SJCRH30 (cell line): ENCODE data around the gene DDX20. TPM values are rescaled to one million over a fixed set of nuclear protein-coding genes. Genes with fewer than 3 reads are reported as not detected.

ENCODE experiments used
- DNase-seq, 2 experiments: peaks; one replicate each; pipeline ENCODE4 v3.0.0-alpha.2; 2015 to 2020
- H3K27ac ChIP-seq: fragments of 250-450 bp; sonication (Bioruptor Pico); 2 replicates; pipeline ENCODE4 v1.5.1; 2020; ENCODE audit warnings: mild to moderate bottlenecking, moderate library complexity
- H3K27me3 ChIP-seq: fragments of 250-450 bp; sonication (Bioruptor Pico); 2 replicates; pipeline ENCODE4 v1.5.1; 2020; ENCODE audit warnings: mild to moderate bottlenecking, moderate library complexity
- H3K36me3 ChIP-seq: fragments of 250-450 bp; sonication (Bioruptor Pico); 2 replicates; pipeline ENCODE4 v1.5.1; 2020; ENCODE audit warnings: mild to moderate bottlenecking, moderate library complexity
- H3K4me1 ChIP-seq: fragments of 250-450 bp; sonication (Bioruptor Pico); 2 replicates; pipeline ENCODE4 v1.5.1; 2020; ENCODE audit warnings: mild to moderate bottlenecking, moderate library complexity
- H3K4me3 ChIP-seq: fragments of 250-450 bp; sonication (Bioruptor Pico); 2 replicates; pipeline ENCODE4 v1.5.1; 2020; ENCODE audit warnings: mild to moderate bottlenecking, moderate library complexity
- H3K9me3 ChIP-seq: fragments of 250-450 bp; sonication (Bioruptor Pico); replicated peaks from 2 replicates; pipeline ENCODE4 v1.5.1; 2020; ENCODE audit warnings: mild to moderate bottlenecking, moderate library complexity
- total RNA-seq: library from RNA; depleted of rRNA; stranded (reverse); fragments of >200 nt; shearing (Covaris generic); gene quantifications from 2 replicates; pipeline ENCODE4 v1.2.3, GENCODE V29; 2014; rRNA removed

DDX20 gene
- total RNA-seq, 1 experiment from 2014 or later, result 32.5 TPM

- no peaks in the 10 kb centered on the region for H3K36me3 ChIP-seq
- H3K27me3 ChIP-seq, result no peaks in the 10 kb centered on the region
- H3K4me3 ChIP-seq, result no peak overlapping the region
- DNase-seq, result no peak
- H3K4me1 ChIP-seq, result no peaks in the 10 kb centered on the region
- H3K9me3 ChIP-seq, result no peaks in the 10 kb centered on the region; the same call in 1 of the 2 replicates
- no peak overlapping the region for H3K27ac ChIP-seq
Observed at GRCh38 chr1:111802984-111803383, 47.3 kb downstream of the DDX20 start.

- no peaks in the 10 kb centered on the region for H3K27me3 ChIP-seq
- DNase-seq, result no peak
Observed at GRCh38 chr1:111803951-111804350, 48.2 kb downstream of the DDX20 start.

GRCh38 chr1:111804776-111805175, 49.1 kb downstream of the DDX20 start:
- no peaks in the 10 kb centered on the region for H3K36me3 ChIP-seq
- no peak overlapping the region for H3K27ac ChIP-seq
- H3K27me3 ChIP-seq, result no peaks in the 10 kb centered on the region
- no peak for DNase-seq
- H3K9me3 ChIP-seq, result no peaks in the 10 kb centered on the region
- no peaks in the 10 kb centered on the region for H3K4me1 ChIP-seq
- H3K4me3 ChIP-seq, result no peak overlapping the region

More at GRCh38 chr1:111803951-111804350, 48.2 kb downstream of the DDX20 start:
- no peaks in the 10 kb centered on the region for H3K36me3 ChIP-seq
- no peak overlapping the region for H3K27ac ChIP-seq
- no peaks in the 10 kb centered on the region; the same call in 1 of the 2 replicates for H3K9me3 ChIP-seq
- no peak overlapping the region for H3K4me3 ChIP-seq
- H3K4me1 ChIP-seq, result no peaks in the 10 kb centered on the region

GRCh38 chr1:111805251-111805650, 49.5 kb downstream of the DDX20 start:
- Histone ChIP-seq H3K36me3 (no peaks in the 10 kb centered on the region), H3K27ac (no peak overlapping the region), H3K4me3 (no peak overlapping the region), H3K9me3 (no peaks in the 10 kb centered on the region), H3K27me3 (no peaks in the 10 kb centered on the region), H3K4me1 (no peaks in the 10 kb centered on the region)
- no peak for DNase-seq

GRCh38 chr1:111811891-111812290, 56.2 kb downstream of the DDX20 start:
- H3K4me3 ChIP-seq, result no peak overlapping the region
- H3K36me3 ChIP-seq, result no peaks in the 10 kb centered on the region
- no peaks in the 10 kb centered on the region for H3K4me1 ChIP-seq
- no peaks in the 10 kb centered on the region for H3K9me3 ChIP-seq
- no peak for DNase-seq
- H3K27me3 ChIP-seq, result no peaks in the 10 kb centered on the region
- no peak overlapping the region for H3K27ac ChIP-seq

GRCh38 chr1:111812306-111812705, 56.6 kb downstream of the DDX20 start:
- H3K27me3 ChIP-seq, result no peaks in the 10 kb centered on the region
- H3K36me3 ChIP-seq, result no peaks in the 10 kb centered on the region
- H3K4me3 ChIP-seq, result no peak overlapping the region
- no peak for DNase-seq
- no peaks in the 10 kb centered on the region for H3K9me3 ChIP-seq
- no peaks in the 10 kb centered on the region for H3K4me1 ChIP-seq
- no peak overlapping the region for H3K27ac ChIP-seq

- no peaks in the 10 kb centered on the region for H3K27me3 ChIP-seq
- H3K9me3 ChIP-seq, result no peaks in the 10 kb centered on the region
- DNase-seq, result no peak
- H3K4me3 ChIP-seq, result no peak overlapping the region
- no peaks in the 10 kb centered on the region for H3K36me3 ChIP-seq
- no peaks in the 10 kb centered on the region for H3K4me1 ChIP-seq
- H3K27ac ChIP-seq, result no peak overlapping the region
Observed at GRCh38 chr1:111813440-111814304, 58.0 kb downstream of the DDX20 start.

GRCh38 chr1:111814305-111814628, 58.6 kb downstream of the DDX20 start:
- no peaks in the 10 kb centered on the region for H3K4me1 ChIP-seq
- H3K4me3 ChIP-seq, result no peak overlapping the region
- DNase-seq, result no peak
- no peaks in the 10 kb centered on the region for H3K27me3 ChIP-seq
- H3K9me3 ChIP-seq, result no peaks in the 10 kb centered on the region
- no peak overlapping the region for H3K27ac ChIP-seq
- no peaks in the 10 kb centered on the region for H3K36me3 ChIP-seq

- DNase-seq, result no peak
- H3K4me1 ChIP-seq, result no peaks in the 10 kb centered on the region
- no peak overlapping the region for H3K4me3 ChIP-seq
- no peaks in the 10 kb centered on the region for H3K36me3 ChIP-seq
- H3K27me3 ChIP-seq, result no peaks in the 10 kb centered on the region
- no peaks in the 10 kb centered on the region for H3K9me3 ChIP-seq
- no peak overlapping the region for H3K27ac ChIP-seq
Observed at GRCh38 chr1:111814642-111815041, 58.9 kb downstream of the DDX20 start.

Other genes with a start within 250 kb of the DDX20 start
- 33.8 and 39.0 TPM in 2 replicates for gene RAP1A, start 136.1 kb upstream of the DDX20 start, total RNA-seq
- gene INKA2, start 16.5 kb upstream of the DDX20 start, total RNA-seq, result 21.3 and 22.1 TPM in 2 replicates
- gene KCND3, start 233.8 kb downstream of the DDX20 start, total RNA-seq, result 3.5 and 5.1 TPM in 2 replicates